Ovary (tissue), 3 donors: Measurements from ENCODE around the gene ECE2.
A peak's percentile ranks its signal among the peaks of the same experiment; 100 is the strongest.

Experiments
- CTCF ChIP-seq, 3 donors: fragments of 450-650 bp in 2 of 3; fragments of 200-600 bp in 1 of 3; IDR thresholded peaks; one replicate each; pipeline versions ENCODE4 v1.5.1 to v1.8.0; 2016 to 2022; ENCODE audit warnings: antibody characterized with exemption in 3 of 3, mild to moderate bottlenecking in 1 of 3
- EP300 ChIP-seq: sonication (generic); formaldehyde crosslinking; IDR thresholded peaks from one replicate; pipeline ENCODE4 v1.6.1; 2017; ENCODE audit warnings: antibody characterized with exemption
- POLR2A ChIP-seq: fragments of 450-650 bp; IDR thresholded peaks from one replicate; pipeline ENCODE4 v1.6.1; 2017; ENCODE audit warnings: antibody characterized with exemption, mild to moderate bottlenecking, moderate library complexity
- donor health status: DM: no; HTN: no; CAD: no.

- peak in 1 of 3 donors; percentile 9 for TF ChIP-seq CTCF (IDR thresholded peaks at IDR 0.05)
- peak; percentile 61 for TF ChIP-seq POLR2A
- peak; percentile 20 for TF ChIP-seq EP300
These were observed 39.1 kb downstream of the ECE2 start for GRCh38 chr3:184314700-184315542.
